Smooth muscle cell (in vitro differentiated cells): ENCODE results near the gene TSHZ1. TPM values are rescaled to one million over a fixed set of nuclear protein-coding genes. Genes with fewer than 3 reads are reported as not detected.

Experiments
- DNase-seq: peaks from one replicate; lab custom pipeline; 2025; ENCODE audit not compliant: unreplicated experiment; lab: John Stamatoyannopoulos, UW
- H2AFZ ChIP-seq: fragments of 200-600 bp; sonication (generic); 2 replicates; pipeline ENCODE4 v1.6.0; 2016; ENCODE audit warnings: antibody characterized with exemption, low read depth, mild to moderate bottlenecking
- H3F3A ChIP-seq: fragments of 200-600 bp; sonication (generic); 2 replicates; pipeline ENCODE4 v1.6.0; 2017; ENCODE audit warnings: antibody characterized with exemption, low read depth
- H3K27ac ChIP-seq: fragments of 200-600 bp; sonication (generic); 2 replicates; pipeline ENCODE4 v1.5.1; 2016; ENCODE audit warnings: low read depth, mild to moderate bottlenecking
- H3K27me3 ChIP-seq: fragments of 200-600 bp; sonication (generic); 2 replicates; pipeline ENCODE4 v1.6.1; 2016; ENCODE audit warnings: low read depth, mild to moderate bottlenecking
- H3K36me3 ChIP-seq: fragments of 200-600 bp; sonication (generic); 2 replicates; pipeline ENCODE4 v1.5.1; 2016; ENCODE audit warnings: low read depth
- H3K4me1 ChIP-seq: fragments of 200-600 bp; sonication (generic); 2 replicates; pipeline ENCODE4 v1.5.1; 2016; ENCODE audit warnings: low read depth
- H3K4me2 ChIP-seq: fragments of 200-600 bp; sonication (generic); 2 replicates; pipeline ENCODE4 v1.6.0; 2016; ENCODE audit warnings: mild to moderate bottlenecking
- H3K4me3 ChIP-seq: fragments of 200-600 bp; sonication (generic); 2 replicates; pipeline ENCODE4 v1.5.1; 2016; ENCODE audit warnings: mild to moderate bottlenecking
- H3K79me2 ChIP-seq: fragments of 200-600 bp; sonication (generic); 2 replicates; pipeline ENCODE4 v1.6.0; 2016; ENCODE audit warnings: low read depth, mild to moderate bottlenecking
- H3K9ac ChIP-seq: fragments of 200-600 bp; sonication (generic); 2 replicates; pipeline ENCODE4 v1.6.0; 2016; ENCODE audit warnings: low read depth
- H3K9me3 ChIP-seq: fragments of 200-600 bp; sonication (generic); replicated peaks from 2 replicates; pipeline ENCODE4 v1.5.1; 2016; ENCODE audit warnings: low read depth
- H4K20me1 ChIP-seq: fragments of 200-600 bp; sonication (generic); 2 replicates; pipeline ENCODE4 v1.6.0; 2016; ENCODE audit warnings: low read depth
- WGBS: methylation state at CpG from one replicate; pipeline ENCODE4 v1.1.7; 2016; ENCODE audit warnings: low lambda C conversion rate; 5-methylcytosine and 5-hydroxymethylcytosine counted together
- polyA plus RNA-seq: library from polyadenylated mRNA; unstranded; fragments of >200 nt; fragmentation: Nextera tagmentation; extraction: Ambion mirVana; gene quantifications from 2 replicates; pipeline ENCODE4 v1.2.1, GENCODE V29; 2016
- total RNA-seq: library from RNA; depleted of rRNA; stranded (reverse); fragments of >200 nt; gene quantifications from 2 replicates; pipeline ENCODE4 v1.2.3, GENCODE V29; 2014
- TF ChIP-seq, protein P1 (sequence below): fragments of 200-600 bp; sonication (generic); IDR thresholded peaks from 2 replicates; pipeline ENCODE4 v1.5.1; 2017; ENCODE audit warnings: borderline replicate concordance, mild to moderate bottlenecking, antibody characterized with exemption; ENCODE audit not compliant: insufficient read depth, poor library complexity, severe bottlenecking

The TSHZ1 gene
- total and polyA plus RNA-seq, 2 experiments from 2014 or later = 21.3 to 26.1 TPM

DNA sequence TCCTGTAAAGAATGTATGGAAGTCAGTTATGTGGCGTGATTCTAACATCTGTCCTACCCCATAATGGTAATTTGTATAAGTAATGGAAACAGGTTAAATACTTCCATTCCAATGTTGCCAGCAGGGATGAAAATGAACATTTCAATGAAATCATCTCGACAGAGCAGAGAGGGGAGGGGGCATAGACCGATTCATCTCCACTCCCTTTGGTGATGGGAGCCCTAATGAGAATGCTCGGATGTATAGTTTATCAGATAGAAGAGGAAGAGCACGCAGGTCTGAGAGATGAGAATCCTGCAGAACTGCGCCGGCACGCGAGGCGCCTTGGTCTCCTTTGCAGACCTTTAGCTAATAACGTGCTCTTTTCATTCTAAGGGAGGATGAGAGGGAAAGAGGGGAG is 61.4 kb downstream of the TSHZ1 start:
- Histone ChIP-seq H3K9ac (no peak overlapping the region), H3K36me3 (no peaks in the 10 kb centered on the region), H2AFZ (no peak overlapping the region), H3K27ac (no peak overlapping the region), H3K4me1 (no peaks in the 10 kb centered on the region), H4K20me1 (peaks cover 80% of the 10 kb centered on the region), H3K79me2 (peaks cover 98% of the 10 kb centered on the region), H3K27me3 (no peaks in the 10 kb centered on the region), H3K4me2 (no peak overlapping the region), H3F3A (no peaks in the 10 kb centered on the region), H3K4me3 (no peak overlapping the region), H3K9me3 (no peaks in the 10 kb centered on the region)
- 94% methylated on average over 11 of the region's 11 CpGs for WGBS
- TF ChIP-seq, protein P1, sequence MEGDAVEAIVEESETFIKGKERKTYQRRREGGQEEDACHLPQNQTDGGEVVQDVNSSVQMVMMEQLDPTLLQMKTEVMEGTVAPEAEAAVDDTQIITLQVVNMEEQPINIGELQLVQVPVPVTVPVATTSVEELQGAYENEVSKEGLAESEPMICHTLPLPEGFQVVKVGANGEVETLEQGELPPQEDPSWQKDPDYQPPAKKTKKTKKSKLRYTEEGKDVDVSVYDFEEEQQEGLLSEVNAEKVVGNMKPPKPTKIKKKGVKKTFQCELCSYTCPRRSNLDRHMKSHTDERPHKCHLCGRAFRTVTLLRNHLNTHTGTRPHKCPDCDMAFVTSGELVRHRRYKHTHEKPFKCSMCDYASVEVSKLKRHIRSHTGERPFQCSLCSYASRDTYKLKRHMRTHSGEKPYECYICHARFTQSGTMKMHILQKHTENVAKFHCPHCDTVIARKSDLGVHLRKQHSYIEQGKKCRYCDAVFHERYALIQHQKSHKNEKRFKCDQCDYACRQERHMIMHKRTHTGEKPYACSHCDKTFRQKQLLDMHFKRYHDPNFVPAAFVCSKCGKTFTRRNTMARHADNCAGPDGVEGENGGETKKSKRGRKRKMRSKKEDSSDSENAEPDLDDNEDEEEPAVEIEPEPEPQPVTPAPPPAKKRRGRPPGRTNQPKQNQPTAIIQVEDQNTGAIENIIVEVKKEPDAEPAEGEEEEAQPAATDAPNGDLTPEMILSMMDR = no peak
- DNase-seq = no peak

DNA sequence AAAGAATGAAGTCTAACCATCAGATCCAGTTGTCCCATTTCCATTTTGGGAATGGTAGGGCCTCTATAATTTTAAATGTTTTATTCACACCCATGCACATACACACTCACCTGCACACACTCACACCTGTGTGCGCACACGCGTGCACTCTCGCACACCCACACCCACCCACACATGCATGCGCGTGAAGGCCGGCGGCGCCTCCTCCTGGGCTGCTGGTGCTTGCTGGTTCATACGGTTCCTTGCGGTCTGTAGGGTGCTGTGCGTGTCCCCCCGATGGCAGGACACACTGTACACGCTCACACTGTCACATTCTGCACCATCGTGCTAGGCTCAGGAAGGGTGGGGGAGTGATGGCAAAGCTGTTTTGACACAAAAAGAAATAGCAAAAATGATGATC is 63.2 kb downstream of the TSHZ1 start:
- H3F3A ChIP-seq = no peaks in the 10 kb centered on the region
- H3K27ac ChIP-seq = no peak overlapping the region
- no peak overlapping the region for H3K9ac ChIP-seq
- no peak for DNase-seq
- no peak overlapping the region for H3K4me3 ChIP-seq
- H3K36me3 ChIP-seq = no peaks in the 10 kb centered on the region
- H3K4me2 ChIP-seq = no peak overlapping the region
- H3K4me1 ChIP-seq = no peaks in the 10 kb centered on the region
- 96% methylated on average over 15 of the region's 15 CpGs for WGBS
- peaks cover 94% of the 10 kb centered on the region for H3K79me2 ChIP-seq
- H3K27me3 ChIP-seq = no peaks in the 10 kb centered on the region
- no peak overlapping the region for H2AFZ ChIP-seq
- H3K9me3 ChIP-seq = no peaks in the 10 kb centered on the region
- TF ChIP-seq, protein P1 = no peak
- peaks cover 67% of the 10 kb centered on the region for H4K20me1 ChIP-seq

DNA sequence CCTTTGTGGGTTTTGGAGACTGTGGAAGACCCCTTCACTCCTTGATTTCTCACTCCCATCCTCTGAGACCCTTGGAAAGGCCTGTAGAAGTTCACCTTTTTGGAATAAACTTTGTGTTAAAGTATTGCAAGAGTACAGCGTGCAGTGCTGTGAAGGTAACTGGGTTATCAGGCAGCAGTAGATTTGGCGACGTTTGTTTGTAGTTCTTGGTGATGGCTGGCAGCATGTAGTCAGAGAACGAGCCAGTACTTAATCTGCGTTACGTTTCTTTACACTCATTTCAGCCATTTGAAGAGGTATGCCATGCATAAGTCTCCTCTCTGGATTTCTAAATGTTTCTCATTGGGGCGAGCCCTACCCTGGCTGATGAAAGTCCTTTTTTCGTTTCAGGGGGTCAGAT is 64.6 kb downstream of the TSHZ1 start:
- H3K4me2 ChIP-seq = no peak overlapping the region
- no peak for DNase-seq
- no peaks in the 10 kb centered on the region for H3K9me3 ChIP-seq
- H3K27ac ChIP-seq = no peak overlapping the region
- peaks cover 60% of the 10 kb centered on the region for H4K20me1 ChIP-seq
- H3K79me2 ChIP-seq = peaks cover 94% of the 10 kb centered on the region
- no peak overlapping the region for H2AFZ ChIP-seq
- H3K9ac ChIP-seq = no peak overlapping the region
- TF ChIP-seq, protein P1 = no peak
- H3K36me3 ChIP-seq = no peaks in the 10 kb centered on the region
- no peak overlapping the region for H3K4me3 ChIP-seq
- no peaks in the 10 kb centered on the region for H3F3A ChIP-seq
- no peaks in the 10 kb centered on the region for H3K4me1 ChIP-seq
- H3K27me3 ChIP-seq = no peaks in the 10 kb centered on the region
- WGBS = 96% methylated on average over 8 of the region's 8 CpGs

DNA sequence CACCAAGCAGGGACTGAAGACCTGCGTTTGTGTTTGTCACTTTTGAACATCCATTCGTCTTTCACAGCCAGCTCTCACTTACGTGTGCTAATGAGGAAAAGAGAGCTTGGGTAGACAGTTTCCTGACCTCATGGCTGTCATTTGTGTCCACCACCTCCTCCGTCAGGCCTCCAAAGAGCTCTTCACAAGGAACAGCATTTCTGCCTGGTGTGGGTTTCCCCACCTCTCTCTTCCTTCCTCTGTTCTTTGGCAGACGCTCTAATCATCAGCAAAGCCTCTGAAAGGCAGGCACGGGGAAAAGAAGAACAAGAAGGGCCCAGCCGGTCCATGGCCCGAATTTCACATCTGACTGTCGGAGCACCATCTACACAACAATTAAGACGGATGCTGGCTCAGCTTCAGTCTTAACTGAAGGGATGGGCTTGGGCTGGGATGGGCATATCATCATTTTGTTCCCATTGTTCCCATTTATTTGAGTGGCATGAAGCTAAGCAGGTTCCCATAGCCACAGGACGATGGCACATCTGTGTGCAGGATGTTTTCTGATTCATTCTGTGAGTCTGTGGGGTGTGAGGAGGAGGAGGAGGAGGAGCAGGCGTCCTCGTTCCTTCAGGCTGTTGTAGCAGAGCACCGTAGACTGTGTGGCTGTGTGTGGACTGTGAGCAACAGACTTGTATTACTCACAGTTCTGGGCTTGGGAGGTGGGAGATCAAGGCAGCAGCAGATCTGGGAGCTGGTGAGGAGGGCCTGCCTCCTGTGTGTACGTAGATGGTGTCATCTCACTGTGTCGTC is 66.4 kb downstream of the TSHZ1 start:
- H3K27me3 ChIP-seq = no peaks in the 10 kb centered on the region
- H3K9me3 ChIP-seq = no peaks in the 10 kb centered on the region
- no peak overlapping the region for H3K4me3 ChIP-seq
- H3K4me2 ChIP-seq = peak overlapping the region; percentile 44
- H3K4me1 ChIP-seq = no peaks in the 10 kb centered on the region
- TF ChIP-seq, protein P1 = no peak
- no peak for DNase-seq
- H4K20me1 ChIP-seq = peaks cover 65% of the 10 kb centered on the region
- H3F3A ChIP-seq = no peaks in the 10 kb centered on the region
- H3K27ac ChIP-seq = peak overlapping the region; percentile 74
- peaks cover 92% of the 10 kb centered on the region for H3K79me2 ChIP-seq
- 56% methylated on average over 16 of the region's 16 CpGs for WGBS
- peak overlapping the region; percentile 14 for H3K9ac ChIP-seq
- H3K36me3 ChIP-seq = no peaks in the 10 kb centered on the region
- H2AFZ ChIP-seq = no peak overlapping the region
